Naive thymus-derived CD4-positive, alpha-beta T cell (primary cell): Measurements from ENCODE around the gene SUSD1. TPM values are rescaled to one million over a fixed set of nuclear protein-coding genes. Genes with fewer than 3 reads are reported as not detected.
A peak's percentile ranks its signal among the peaks of the same experiment; 100 is the strongest.
"Not testable (repeated sequence)": the region's sequence is repeated elsewhere in the genome, so short reads cannot be mapped to it uniquely, and the experiment has no call there.

Experiments
- ATAC-seq: fragments of 150-1000 bp; cut with Tn5 transposase; 2 replicates; pipeline ENCODE4 v1.10.0; 2021; ENCODE audit warnings: mild to moderate bottlenecking, moderate library complexity
- CTCF ChIA-PET: fragments of 350-600 bp; sonication (Branson Sonifier 250); formaldehyde crosslinking; loops from one replicate; lab custom pipeline; 2021; ENCODE audit warnings: antibody characterized with exemption; lab: Charles Lee
- POLR2A ChIA-PET: fragments of 350-600 bp; sonication (Branson Sonifier 250); formaldehyde crosslinking; loops from one replicate; lab custom pipeline; 2021; ENCODE audit warnings: antibody characterized with exemption, inconsistent platforms; lab: Charles Lee
- DNase-seq, 9 donors: peaks; one replicate each; pipeline versions ENCODE4 v3.0.0 to v3.0.0-alpha.2; 2020 to 2022; ENCODE audit warnings: mixed read lengths in 1 of 9
- H3K27ac ChIP-seq: one replicate; pipeline ENCODE4 v1.7.0; 2013; ENCODE audit warnings: mild to moderate bottlenecking, low read depth, low read length, moderate library complexity
- H3K27me3 ChIP-seq, 2 donors: one replicate each; pipeline ENCODE4 v1.7.0; 2013; ENCODE audit warnings: low read length in 2 of 2, mild to moderate bottlenecking in 2 of 2, moderate library complexity in 2 of 2; ENCODE audit not compliant: control insufficient read depth in 2 of 2, insufficient read depth in 2 of 2
- H3K36me3 ChIP-seq, 3 experiments: 1 replicate in 2 of 3; 2 replicates in 1 of 3; pipeline ENCODE4 v1.7.0; 2013; ENCODE audit warnings: low read length in 3 of 3, mild to moderate bottlenecking in 3 of 3, moderate library complexity in 1 of 3; ENCODE audit not compliant: insufficient read depth in 3 of 3, control insufficient read depth in 2 of 3
- H3K4me1 ChIP-seq, 2 donors: one replicate each; pipeline ENCODE4 v1.7.0; 2013; ENCODE audit warnings: low read length in 2 of 2, mild to moderate bottlenecking in 2 of 2, moderate library complexity in 1 of 2; ENCODE audit not compliant: control insufficient read depth in 2 of 2, insufficient read depth in 2 of 2
- H3K4me3 ChIP-seq: 2 replicates; pipeline ENCODE4 v1.7.0; 2013; ENCODE audit warnings: mild to moderate bottlenecking, low read length
- H3K9me3 ChIP-seq, 3 experiments: 1 replicate in 2 of 3; 2 replicates in 1 of 3; pipeline ENCODE4 v1.7.0; 2013; ENCODE audit warnings: low read length in 3 of 3; ENCODE audit not compliant: control insufficient read depth in 2 of 3
- H3K27ac Mint-ChIP-seq, 9 donors: one replicate each; pipeline ENCODE4 v1.8.0; 2020 to 2022; ENCODE audit warnings: mixed read lengths in 9 of 9, mild to moderate bottlenecking in 8 of 9, moderate library complexity in 5 of 9, inconsistent platforms in 2 of 9
- H3K27me3 Mint-ChIP-seq, 5 donors: one replicate each; pipeline ENCODE4 v1.8.0; 2021 to 2022; ENCODE audit warnings: mixed read lengths in 5 of 5, mild to moderate bottlenecking in 1 of 5
- H3K36me3 Mint-ChIP-seq, 5 donors: one replicate each; pipeline ENCODE4 v1.8.0; 2020 to 2022; ENCODE audit warnings: mixed read lengths in 5 of 5, mild to moderate bottlenecking in 3 of 5, inconsistent platforms in 1 of 5
- H3K4me1 Mint-ChIP-seq, 7 donors: one replicate each; pipeline ENCODE4 v1.8.0; 2020 to 2022; ENCODE audit warnings: mixed read lengths in 7 of 7, mild to moderate bottlenecking in 3 of 7, inconsistent platforms in 1 of 7
- H3K4me3 Mint-ChIP-seq, 10 donors: one replicate each; pipeline ENCODE4 v1.8.0; 2020 to 2022; ENCODE audit warnings: mild to moderate bottlenecking in 10 of 10, mixed read lengths in 10 of 10, moderate library complexity in 6 of 10, inconsistent platforms in 2 of 10
- H3K9me3 Mint-ChIP-seq, 11 donors: one replicate each; pipeline ENCODE4 v1.8.0; 2020 to 2022; ENCODE audit warnings: mixed read lengths in 11 of 11, mild to moderate bottlenecking in 4 of 11, inconsistent platforms in 1 of 11, moderate library complexity in 1 of 11
- intact Hi-C, 2 donors: fragments of 100-400 bp; cut with micrococcal nuclease; formaldehyde crosslinking; loops; one replicate each; pipeline ENCODE4 v1.15.1; 2023
- polyA plus RNA-seq, 2 donors: library from polyadenylated mRNA; unstranded; fragments of 300-500 nt; fragmentation: Illumina TruSeq; gene quantifications; one replicate each; pipeline ENCODE4 v1.2.3, GENCODE V29; 2021
- total RNA-seq, 6 experiments: library from RNA in 5 of 6; stranded (reverse) in 5 of 6; gene quantifications; 1 replicate in 5 of 6; 2 replicates in 1 of 6; pipeline ENCODE4 v1.2.3 and lab custom pipeline; 2021 to 2026

Gene SUSD1
- total and polyA plus RNA-seq, 7 experiments from 2014 or later = 2.3 to 27.0 (median 4.6) TPM

DNA sequence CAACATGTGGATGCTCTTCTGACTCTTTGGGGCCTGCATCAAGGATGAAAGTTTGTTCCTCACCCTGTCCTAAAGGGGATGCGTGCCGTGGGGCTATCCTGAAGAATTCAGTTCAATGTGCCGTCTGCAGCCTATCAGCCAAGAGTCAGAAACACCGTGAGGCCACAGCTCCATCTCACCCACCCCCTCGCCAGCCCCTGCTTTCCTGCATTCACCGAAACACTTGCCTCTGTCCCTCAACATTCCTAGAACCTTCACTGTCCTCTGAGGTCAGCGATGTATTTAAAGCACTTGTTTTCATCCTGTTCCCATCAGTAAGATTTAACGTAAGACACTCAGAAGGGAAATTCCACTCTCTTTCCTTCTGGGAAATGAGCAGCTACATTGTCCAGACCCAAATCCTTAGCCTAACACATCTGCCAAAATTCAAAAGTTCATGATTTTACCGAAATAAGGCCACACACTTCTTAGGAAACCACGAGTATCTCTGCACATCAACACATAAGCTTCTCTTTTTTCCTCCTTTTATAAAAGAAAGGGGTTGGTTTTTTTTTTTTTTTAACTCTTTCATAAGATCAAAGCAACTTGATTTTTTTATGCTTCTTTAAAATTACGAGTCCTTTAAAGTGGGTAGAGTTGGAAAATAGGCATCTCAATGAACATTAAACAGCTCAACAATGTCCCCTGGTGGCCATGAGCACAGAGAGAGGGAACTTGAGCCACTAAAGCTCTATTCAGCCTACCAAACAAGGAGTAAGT is 100.7 kb downstream of the SUSD1 start:
- no peaks in the 10 kb centered on the region for H3K36me3 ChIP-seq
- peak; percentile 90 for ATAC-seq
- peak in 8 of 9 donors; percentile 53 to 81 (median 74) for DNase-seq
- ChIA-PET CTCF (interaction anchor here (0.6 to 4.9 kb wide), 32 partner anchors 10 to 560 kb away, joined by 3 to 96 read pairs (median 4); partner anchors contain the start of gene SHOC1), POLR2A (interaction anchor here (0.6 to 2.9 kb wide), 12 partner anchors 19 to 412 kb away, joined by 3 to 9 read pairs (median 3); partner anchors contain the start of genes KIAA1958 and UGCG)
- H3K9me3 ChIP-seq = no peaks in the 10 kb centered on the region
- peaks cover 3 to 16% of the 10 kb centered on the region in 2 donors for H3K4me1 ChIP-seq
- peak overlapping the region in 9 of 10 donors; percentile 64 to 79 (median 72) for H3K4me3 Mint-ChIP-seq
- peaks cover 0 to 15% (median 5%) of the 10 kb centered on the region in 5 donors for H3K36me3 Mint-ChIP-seq
- no peak overlapping the region for H3K27ac ChIP-seq
- H3K27me3 ChIP-seq = no peaks in the 10 kb centered on the region
- H3K27ac Mint-ChIP-seq = peak overlapping the region in 8 of 9 donors; percentile 6 to 85 (median 47)
- no peaks in the 10 kb centered on the region for H3K27me3 Mint-ChIP-seq
- intact Hi-C loops = loop anchor here (1.0 to 2.0 kb wide), 8 partner anchors 37 to 476 kb away; partner anchors contain the start of gene UGCG (in 2 of the 2)
- peaks cover 14 to 38% (median 28%) of the 10 kb centered on the region in 7 donors for H3K4me1 Mint-ChIP-seq
- H3K9me3 Mint-ChIP-seq = no peaks in the 10 kb centered on the region
- no peak overlapping the region for H3K4me3 ChIP-seq

DNA sequence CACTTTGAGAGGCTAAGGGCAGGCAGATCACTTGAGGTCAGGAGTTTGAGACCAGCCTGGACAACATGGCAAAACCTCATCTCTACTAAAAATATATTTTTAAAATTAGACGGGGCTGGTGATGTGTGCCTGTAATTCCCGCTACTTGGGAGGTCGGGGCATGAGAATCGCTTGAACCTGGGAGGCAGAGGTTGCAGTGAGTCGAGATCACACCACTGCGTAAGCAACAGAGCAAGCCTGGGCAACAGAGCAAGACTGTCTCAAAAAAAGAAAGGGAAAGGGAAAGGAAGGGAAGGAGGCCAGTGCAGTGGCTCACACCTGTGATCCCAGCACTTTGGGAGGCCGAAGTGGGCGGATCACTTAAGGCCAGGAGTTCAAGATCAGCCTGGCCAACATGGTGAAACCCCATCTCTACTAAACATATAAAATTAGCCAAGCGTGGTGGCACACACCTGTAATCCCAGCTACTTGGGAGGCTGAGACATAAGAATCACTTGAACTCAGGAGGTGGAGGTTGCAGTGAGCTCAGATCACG is 101.4 kb downstream of the SUSD1 start:
- not testable (repeated sequence) for H3K27me3 ChIP-seq, H3K27ac Mint-ChIP-seq, H3K9me3 Mint-ChIP-seq, H3K9me3 ChIP-seq, H3K36me3 ChIP-seq, ATAC-seq, H3K27me3 Mint-ChIP-seq, H3K27ac ChIP-seq, H3K4me3 ChIP-seq, DNase-seq
- Mint-ChIP-seq H3K4me3 (peak overlapping the region in 6 of 10 donors; percentile 6 to 79 (median 68)), H3K36me3 (peaks cover 2 to 18% (median 10%) of the 10 kb centered on the region in 5 donors), H3K4me1 (peaks cover 14 to 38% (median 28%) of the 10 kb centered on the region in 7 donors)
- POLR2A ChIA-PET = interaction anchor here (0.8 to 2.9 kb wide), 4 partner anchors 97 to 312 kb away, joined by 3 to 9 read pairs (median 4); partner anchors contain the start of gene UGCG
- peaks cover 3 to 16% of the 10 kb centered on the region in 2 donors for H3K4me1 ChIP-seq
- intact Hi-C loops = loop anchor here (1.0 to 2.0 kb wide), 8 partner anchors 36 to 475 kb away; partner anchors contain the start of gene UGCG (in 2 of the 2)
- CTCF ChIA-PET = interaction anchor here (0.9 to 4.9 kb wide), 14 partner anchors 16 to 481 kb away, joined by 3 to 96 read pairs (median 6); no protein-coding TSS in a partner anchor

DNA sequence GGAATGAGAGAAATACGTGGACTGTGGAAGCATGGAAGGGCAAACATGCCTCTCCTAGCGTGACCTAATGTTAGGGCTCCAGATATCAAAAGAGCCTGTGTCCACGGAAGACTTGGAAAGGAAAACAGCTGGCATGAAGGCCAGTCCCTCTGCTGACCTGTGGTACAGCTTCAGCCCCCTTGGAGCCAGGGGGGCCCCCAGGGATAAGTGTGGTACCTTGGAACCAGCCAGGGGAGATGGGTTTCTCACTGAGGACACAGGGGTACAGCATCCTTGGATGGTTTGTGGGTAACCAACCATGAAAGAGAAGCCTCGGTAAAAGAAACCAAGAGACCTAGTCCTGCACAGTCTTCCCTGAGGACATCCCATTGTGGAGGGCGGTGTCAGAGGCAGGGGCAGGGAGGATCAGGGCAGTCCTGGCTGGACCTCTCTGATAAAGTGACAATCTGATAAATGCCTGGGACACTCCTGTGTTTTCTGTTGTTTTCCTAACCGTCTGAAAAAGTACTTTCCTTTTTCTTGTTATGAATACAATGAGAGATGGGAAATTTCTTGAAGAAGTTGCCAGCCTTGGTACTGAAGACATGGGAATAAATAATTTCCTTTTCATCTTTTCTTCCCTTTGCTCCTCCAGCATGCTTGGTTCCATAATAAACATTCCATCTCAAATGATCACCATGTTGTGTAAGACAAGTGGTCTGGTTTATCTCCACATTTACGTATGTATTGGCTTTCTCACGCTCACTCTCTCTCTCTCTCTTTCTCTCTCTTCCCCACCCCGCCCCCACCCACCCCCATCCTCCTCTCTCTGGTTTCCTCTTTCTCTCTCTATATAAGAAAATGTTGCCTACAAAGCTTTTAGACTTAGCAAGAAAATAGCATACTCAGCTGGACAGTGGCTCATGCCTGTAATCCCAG is 102.1 kb downstream of the SUSD1 start:
- H3K27me3 Mint-ChIP-seq = no peaks in the 10 kb centered on the region
- H3K4me3 Mint-ChIP-seq = peak overlapping the region in 3 of 10 donors; percentile 6 to 79 (median 72)
- ChIA-PET POLR2A (interaction anchor here (1.1 to 2.9 kb wide), 2 partner anchors 15 to 177 kb away, joined by 3 to 9 read pairs; partner anchors contain the start of gene UGCG), CTCF (interaction anchor here (0.5 to 4.9 kb wide), 3 partner anchors 245 to 314 kb away, joined by 3 to 96 read pairs (median 10); no protein-coding TSS in a partner anchor)
- no peaks in the 10 kb centered on the region for H3K27me3 ChIP-seq
- no peaks in the 10 kb centered on the region for H3K9me3 Mint-ChIP-seq
- no peaks in the 10 kb centered on the region for H3K36me3 ChIP-seq
- no peak for DNase-seq
- peaks cover 14 to 38% (median 28%) of the 10 kb centered on the region in 7 donors for H3K4me1 Mint-ChIP-seq
- H3K9me3 ChIP-seq = no peaks in the 10 kb centered on the region
- no peak overlapping the region for H3K27ac ChIP-seq
- H3K4me1 ChIP-seq = peaks cover 3 to 16% of the 10 kb centered on the region in 2 donors
- no peak overlapping the region for H3K4me3 ChIP-seq
- intact Hi-C loops = no loop called here
- no peak overlapping the region for H3K27ac Mint-ChIP-seq
- no peak for ATAC-seq
- H3K36me3 Mint-ChIP-seq = peaks cover 3 to 22% (median 14%) of the 10 kb centered on the region in 5 donors

DNA sequence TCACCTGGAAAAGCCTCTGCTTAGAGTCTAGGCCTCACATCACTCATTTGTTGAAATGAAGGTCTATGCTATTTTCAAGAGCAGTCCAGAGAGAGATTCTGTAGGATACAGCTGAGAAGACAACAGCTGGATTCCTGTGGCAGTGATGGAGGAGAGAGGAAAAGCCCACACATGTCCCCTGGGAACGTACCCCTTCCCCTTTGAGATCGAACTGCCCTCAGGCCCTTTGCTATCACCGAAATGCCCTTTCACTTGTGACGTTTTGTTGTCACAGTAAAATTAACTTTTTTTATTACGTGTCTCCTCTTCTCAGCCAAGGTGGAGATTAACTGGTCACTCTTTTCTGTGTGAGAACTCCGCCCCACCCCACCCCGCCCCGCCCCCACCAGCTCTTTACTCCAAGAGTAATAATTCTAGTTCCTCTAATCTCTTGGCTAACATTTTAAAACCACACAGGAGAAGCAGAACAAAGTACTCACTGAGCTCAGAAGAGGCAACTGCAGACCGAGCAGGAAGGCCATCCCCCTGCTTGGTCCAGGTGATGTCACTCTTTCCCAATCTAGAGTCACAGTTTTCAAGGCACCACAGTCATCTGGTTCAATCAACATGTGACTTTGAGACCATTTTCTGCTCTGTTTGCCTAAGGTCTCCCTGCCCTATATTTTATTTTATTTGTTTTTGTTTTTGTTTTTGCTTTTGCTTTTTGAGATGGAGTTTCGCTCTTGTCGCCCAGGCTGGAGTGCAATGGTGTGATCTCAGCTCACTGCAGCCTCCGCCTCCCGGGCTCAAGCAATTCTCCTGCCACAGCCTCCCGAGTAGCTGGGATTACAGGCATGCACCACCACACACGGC is 105.6 kb downstream of the SUSD1 start:
- Mint-ChIP-seq H3K9me3 (no peaks in the 10 kb centered on the region), H3K4me1 (peaks cover 4 to 28% (median 17%) of the 10 kb centered on the region in 7 donors), H3K4me3 (no peak overlapping the region), H3K27ac (no peak overlapping the region), H3K27me3 (no peaks in the 10 kb centered on the region), H3K36me3 (peaks cover 3 to 30% (median 16%) of the 10 kb centered on the region in 5 donors)
- intact Hi-C loops = no loop called here
- ChIA-PET POLR2A (interaction anchor here (1.2 kb wide), 1 partner anchor 171 kb away, joined by 3 read pairs; no protein-coding TSS in a partner anchor), CTCF (interaction anchor here (0.9 to 1.5 kb wide), 3 partner anchors 34 to 311 kb away, joined by 3 to 6 read pairs (median 3); no protein-coding TSS in a partner anchor)
- Histone ChIP-seq H3K27me3 (no peaks in the 10 kb centered on the region), H3K27ac (no peak overlapping the region), H3K4me1 (peaks cover 0 to 16% of the 10 kb centered on the region in 2 donors), H3K4me3 (no peak overlapping the region), H3K9me3 (no peaks in the 10 kb centered on the region), H3K36me3 (no peaks in the 10 kb centered on the region)
- peak; percentile 76 for ATAC-seq
- DNase-seq = no peak

DNA sequence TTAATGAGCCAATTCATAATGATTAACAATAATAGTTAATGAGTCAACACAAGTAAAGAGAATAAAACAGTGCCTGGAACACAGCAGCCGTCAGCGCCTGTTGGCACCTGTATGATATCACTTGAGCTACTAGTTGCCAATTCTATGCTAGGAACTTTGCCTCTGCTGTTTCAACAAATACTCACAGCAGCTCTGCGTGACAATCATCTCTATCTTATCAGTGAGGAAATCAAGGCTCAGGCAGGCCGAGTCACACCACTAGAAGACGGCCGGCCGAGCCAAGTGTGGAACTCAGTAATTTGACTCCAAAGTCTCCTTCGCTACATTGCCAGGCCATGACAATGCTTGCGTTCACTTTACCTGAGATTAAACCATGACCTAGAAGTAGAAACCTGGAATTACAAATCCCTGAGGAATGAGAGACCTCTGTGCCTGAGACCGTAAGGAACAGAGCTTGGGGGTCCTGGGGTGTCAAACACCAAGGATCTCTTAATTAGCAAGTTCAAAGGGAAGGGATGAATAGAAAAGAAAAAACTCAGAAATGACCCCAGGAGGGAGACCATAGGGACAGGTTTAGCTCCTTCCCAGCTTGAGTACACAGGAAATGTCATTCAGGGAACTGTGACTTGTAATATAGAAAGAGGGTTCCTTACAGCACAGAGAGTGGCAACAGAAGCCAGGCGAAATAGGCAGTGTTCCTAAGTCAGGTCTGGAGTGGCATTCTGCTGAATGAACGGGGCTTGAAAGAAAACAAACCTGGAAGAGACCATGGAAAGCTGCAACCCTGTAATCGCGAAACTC is 109.1 kb downstream of the SUSD1 start:
- no peak overlapping the region for H3K27ac Mint-ChIP-seq
- ATAC-seq = no peak

More for the DNA sequence above, 109.1 kb downstream of the SUSD1 start:
- Histone ChIP-seq H3K27me3 (no peaks in the 10 kb centered on the region), H3K27ac (no peak overlapping the region), H3K4me1 (peaks cover 0 to 5% of the 10 kb centered on the region in 2 donors), H3K4me3 (no peak overlapping the region), H3K36me3 (no peaks in the 10 kb centered on the region), H3K9me3 (no peaks in the 10 kb centered on the region)
- CTCF ChIA-PET = no interaction called here
- POLR2A ChIA-PET = no interaction called here
- no peaks in the 10 kb centered on the region for H3K9me3 Mint-ChIP-seq
- H3K36me3 Mint-ChIP-seq = peaks cover 3 to 44% (median 23%) of the 10 kb centered on the region in 5 donors
- H3K4me1 Mint-ChIP-seq = peaks cover 9 to 18% (median 11%) of the 10 kb centered on the region in 7 donors
- H3K27me3 Mint-ChIP-seq = no peaks in the 10 kb centered on the region
- intact Hi-C loops = no loop called here
- DNase-seq = no peak
- H3K4me3 Mint-ChIP-seq = no peak overlapping the region
